Omental fat pad (tissue), 4 donors: ENCODE measurements around the gene GP1BB. TPM values are rescaled to one million over a fixed set of nuclear protein-coding genes. Genes with fewer than 3 reads are reported as not detected.

Experiments used
- ATAC-seq: fragments of 150-250 bp; one replicate; pipeline ENCODE4 v1.9.1; 2016; ENCODE audit warnings: mild to moderate bottlenecking, moderate library complexity; ENCODE audit not compliant: low FRiP score
- DNase-seq: peaks from one replicate; pipeline ENCODE4 v3.0.0-alpha.2; 2019; ENCODE audit warnings: low spot score
- CTCF ChIP-seq, 3 donors: fragments of 450-650 bp; IDR thresholded peaks; one replicate each; pipeline ENCODE4 v1.5.1; 2016 to 2017; ENCODE audit warnings: antibody characterized with exemption in 3 of 3, mild to moderate bottlenecking in 3 of 3, moderate library complexity in 2 of 3
- total RNA-seq, 4 donors: library from RNA; depleted of rRNA; stranded (reverse); fragments of >200 nt; gene quantifications; one replicate each; pipeline ENCODE4 v1.1.0, GENCODE V29; 2016

GP1BB gene
- total RNA-seq, 4 donors from 2014 or later: 0.88 to 9.3 (median 1.4) TPM

DNA sequence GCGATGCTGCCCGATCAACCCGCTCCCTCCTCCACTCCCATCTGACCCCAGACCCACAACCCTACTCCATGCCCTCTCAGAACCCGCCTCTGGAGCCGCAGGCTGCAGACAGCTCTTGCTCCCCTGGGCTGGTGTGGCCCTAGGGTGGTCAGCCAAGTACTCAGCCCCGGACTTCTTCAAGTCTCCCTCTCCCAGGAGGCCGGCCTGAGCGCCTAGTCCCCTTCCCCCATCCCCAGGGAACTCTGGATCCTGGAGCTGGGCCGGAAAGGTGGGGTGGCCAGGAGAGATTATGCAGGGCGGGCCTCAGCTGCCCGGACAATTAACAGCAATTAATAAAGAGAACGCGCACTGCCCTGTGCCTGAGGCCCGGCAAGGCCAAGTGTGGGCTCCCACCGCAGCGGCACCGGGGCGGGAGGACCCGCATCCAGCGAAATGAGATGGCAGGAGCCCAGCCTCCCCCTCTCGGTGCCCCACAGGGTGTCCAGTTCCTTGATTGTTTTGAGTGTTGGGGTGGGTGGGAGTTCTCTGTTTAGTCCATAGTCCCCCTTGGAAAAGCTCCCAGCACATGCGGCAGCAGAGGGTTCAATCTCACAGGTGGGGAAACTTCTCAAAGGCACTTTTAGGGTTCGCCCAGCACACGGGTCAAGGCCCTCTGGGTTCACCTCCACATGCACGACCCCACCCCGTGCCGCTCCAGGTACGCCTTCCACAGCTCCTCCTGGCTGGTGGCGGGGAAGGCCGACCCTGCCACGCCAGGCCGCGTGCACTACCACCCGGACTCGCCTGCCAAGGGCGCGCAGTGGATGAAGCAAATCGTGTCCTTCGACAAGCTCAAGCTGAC lies 40.3 kb downstream of the GP1BB start:
- no peak for TF ChIP-seq CTCF (IDR thresholded peaks at IDR 0.05)
- DNase-seq (no peak), ATAC-seq (no peak)

- DNase-seq: no peak
- TF ChIP-seq CTCF (IDR thresholded peaks at IDR 0.05): no peak
- no peak for ATAC-seq
Observed at GRCh38 chr22:19764299-19764593, 40.9 kb downstream of the GP1BB start.

- DNase-seq (no peak), ATAC-seq (no peak)
- no peak for TF ChIP-seq CTCF (IDR thresholded peaks at IDR 0.05)
Observed at GRCh38 chr22:19764636-19765476, 41.5 kb downstream of the GP1BB start.

DNA sequence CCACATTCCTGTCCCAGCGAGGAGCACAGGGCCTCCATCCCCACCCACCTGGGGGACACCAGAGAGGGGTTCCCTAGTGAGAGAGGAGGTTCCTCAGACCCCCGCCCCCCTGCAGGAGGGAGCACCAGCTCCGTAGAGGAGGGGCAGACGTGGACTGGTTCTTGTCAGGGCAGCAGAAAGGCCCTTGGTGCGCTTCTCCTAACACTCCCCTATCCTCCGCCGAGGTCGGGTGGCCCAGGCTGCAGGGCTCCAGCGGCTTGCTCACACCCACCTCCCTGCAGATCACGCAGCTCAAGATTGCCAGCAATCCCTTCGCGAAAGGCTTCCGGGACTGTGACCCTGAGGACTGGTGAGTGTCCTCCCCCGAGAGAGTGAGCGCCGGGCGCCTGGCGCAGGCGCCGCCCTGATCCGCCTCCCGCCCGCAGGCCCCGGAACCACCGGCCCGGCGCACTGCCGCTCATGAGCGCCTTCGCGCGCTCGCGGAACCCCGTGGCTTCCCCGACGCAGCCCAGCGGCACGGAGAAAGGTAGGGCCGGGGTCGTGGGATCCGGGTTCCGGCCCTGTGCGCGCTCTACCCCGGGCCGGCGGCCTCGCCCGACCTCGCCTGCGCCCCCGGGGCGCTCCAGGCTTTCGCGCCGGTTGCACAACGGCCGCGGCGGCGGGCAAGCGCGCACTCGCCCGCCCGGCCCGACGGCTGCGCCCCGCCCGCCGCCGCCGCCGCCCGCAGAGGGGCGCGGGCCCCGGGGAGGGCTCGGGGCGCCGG lies 42.3 kb downstream of the GP1BB start:
- ATAC-seq (no peak), DNase-seq (no peak)
- TF ChIP-seq CTCF (IDR thresholded peaks at IDR 0.05): no peak

- ATAC-seq (no peak), DNase-seq (no peak)
- TF ChIP-seq CTCF (IDR thresholded peaks at IDR 0.05): no peak
Observed at GRCh38 chr22:19766240-19766510, 42.8 kb downstream of the GP1BB start.

GRCh38 chr22:19766511-19767426 lies 43.4 kb downstream of the GP1BB start:
- ATAC-seq (no peak), DNase-seq (no peak)
- TF ChIP-seq CTCF (IDR thresholded peaks at IDR 0.05): no peak
